Hepatocyte (in vitro differentiated cells): Measurements from ENCODE around the gene GRK4. TPM values are rescaled to one million over a fixed set of nuclear protein-coding genes. Genes with fewer than 3 reads are reported as not detected.

Experiments
- DNase-seq: peaks from one replicate; pipeline ENCODE4 v3.0.0-alpha.2; 2016; ENCODE audit warnings: low spot score
- H2AFZ ChIP-seq: fragments of 200-600 bp; sonication (generic); 2 replicates; pipeline ENCODE4 v1.6.0; 2016; ENCODE audit warnings: antibody characterized with exemption, mild to moderate bottlenecking
- H3K27ac ChIP-seq: fragments of 200-600 bp; sonication (generic); 2 replicates; pipeline ENCODE4 v1.5.1; 2016; ENCODE audit warnings: mild to moderate bottlenecking
- H3K27me3 ChIP-seq: fragments of 200-600 bp; sonication (generic); 2 replicates; pipeline ENCODE4 v1.6.1; 2016
- H3K36me3 ChIP-seq: fragments of 200-600 bp; sonication (generic); replicated peaks from 2 replicates; pipeline ENCODE4 v1.5.1; 2016; ENCODE audit warnings: low read depth; ENCODE audit not compliant: insufficient read depth
- H3K4me1 ChIP-seq: fragments of 200-600 bp; sonication (generic); 2 replicates; pipeline ENCODE4 v1.5.1; 2016; ENCODE audit warnings: mild to moderate bottlenecking, moderate library complexity; ENCODE audit not compliant: insufficient read depth
- H3K4me2 ChIP-seq: fragments of 200-600 bp; sonication (generic); 2 replicates; pipeline ENCODE4 v1.6.0; 2016
- H3K4me3 ChIP-seq: fragments of 200-600 bp; sonication (generic); 2 replicates; pipeline ENCODE4 v1.5.1; 2016; ENCODE audit warnings: mild to moderate bottlenecking
- H3K79me2 ChIP-seq: fragments of 200-600 bp; sonication (generic); 2 replicates; pipeline ENCODE4 v1.6.0; 2017; ENCODE audit warnings: mild to moderate bottlenecking
- H3K9me2 ChIP-seq: fragments of 200-600 bp; sonication (generic); replicated peaks from 2 replicates; pipeline ENCODE4 v1.6.0; 2017; ENCODE audit warnings: mild to moderate bottlenecking; ENCODE audit not compliant: insufficient read depth
- H3K9me3 ChIP-seq: fragments of 200-600 bp; sonication (generic); 2 replicates; pipeline ENCODE4 v1.5.1; 2016; ENCODE audit warnings: low read depth, mild to moderate bottlenecking
- H4K20me1 ChIP-seq: fragments of 200-600 bp; sonication (generic); 2 replicates; pipeline ENCODE4 v1.6.0; 2016; ENCODE audit warnings: mild to moderate bottlenecking; ENCODE audit not compliant: insufficient read depth, poor library complexity, severe bottlenecking
- CTCF ChIP-seq: fragments of 200-600 bp; sonication (generic); IDR thresholded peaks from 2 replicates; pipeline ENCODE4 v1.5.1; 2016; ENCODE audit warnings: antibody characterized with exemption, mild to moderate bottlenecking; ENCODE audit not compliant: poor library complexity
- EZH2 ChIP-seq: fragments of 200-600 bp; sonication (generic); IDR thresholded peaks from 2 replicates; pipeline ENCODE4 v1.6.1; 2016; ENCODE audit warnings: antibody characterized with exemption, mild to moderate bottlenecking, borderline replicate concordance
- EZH2phosphoT487 ChIP-seq: fragments of 200-600 bp; sonication (generic); IDR thresholded peaks from one replicate; pipeline ENCODE4 v1.6.1; 2018; ENCODE audit warnings: antibody characterized with exemption, mild to moderate bottlenecking, low read depth, moderate library complexity; ENCODE audit not compliant: unreplicated experiment, severe bottlenecking
- WGBS: methylation state at CpG from one replicate; pipeline ENCODE4 v1.1.6; 2016; ENCODE audit warnings: low lambda C conversion rate; ENCODE audit errors: missing lambda C conversion rate; 5-methylcytosine and 5-hydroxymethylcytosine counted together
- polyA plus RNA-seq: library from polyadenylated mRNA; unstranded; fragments of >200 nt; fragmentation: Nextera tagmentation; extraction: Ambion mirVana; gene quantifications from 2 replicates; pipeline ENCODE4 v1.2.1, GENCODE V29; 2016
- total RNA-seq: library from RNA; depleted of rRNA; stranded (reverse); fragments of >200 nt; gene quantifications from 2 replicates; pipeline ENCODE4 v1.2.3, GENCODE V29; 2014

The GRK4 gene
- total and polyA plus RNA-seq, 2 experiments from 2014 or later = 4.9 to 6.1 TPM

- no peak overlapping the region for H3K4me3 ChIP-seq
- H3K4me1 ChIP-seq = no peaks in the 10 kb centered on the region
- H3K27ac ChIP-seq = no peak overlapping the region
- DNase-seq = no peak
- no peaks in the 10 kb centered on the region for H3K9me2 ChIP-seq
- H3K79me2 ChIP-seq = no peaks in the 10 kb centered on the region
- 92% methylated on average over 8 of the region's 8 CpGs for WGBS
- no peaks in the 10 kb centered on the region for H4K20me1 ChIP-seq
- H3K27me3 ChIP-seq = no peaks in the 10 kb centered on the region
- H3K9me3 ChIP-seq = no peaks in the 10 kb centered on the region
- H3K36me3 ChIP-seq = no peaks in the 10 kb centered on the region
- no peak for TF ChIP-seq CTCF
- TF ChIP-seq EZH2phosphoT487 = no peak
- no peak for TF ChIP-seq EZH2
- H2AFZ ChIP-seq = no peak overlapping the region
- no peak overlapping the region for H3K4me2 ChIP-seq
These were observed 71.9 kb downstream of the GRK4 start for GRCh38 chr4:3035249-3035648.

DNA sequence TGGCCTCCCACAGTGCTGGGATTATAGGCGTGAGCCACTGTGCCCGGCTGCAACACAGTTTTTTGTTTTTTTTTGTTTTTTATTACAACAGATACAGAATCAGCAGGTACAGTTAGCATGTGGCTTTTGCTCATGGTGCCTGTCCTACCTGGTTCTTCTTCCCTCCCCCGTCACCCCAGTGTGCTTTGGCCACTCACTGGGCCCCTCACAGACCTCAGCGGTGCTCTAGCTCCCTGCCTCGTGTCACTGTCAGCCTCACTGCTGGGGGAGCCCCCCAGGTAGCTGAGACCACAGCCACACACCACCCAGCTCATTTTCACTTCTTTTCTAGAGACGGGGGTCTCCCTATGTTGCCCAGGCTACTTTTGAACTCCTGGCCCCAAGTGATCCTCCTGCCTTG is 72.3 kb downstream of the GRK4 start:
- TF ChIP-seq EZH2 (no peak), EZH2phosphoT487 (no peak), CTCF (no peak)
- Histone ChIP-seq H3K4me1 (no peaks in the 10 kb centered on the region), H3K9me3 (no peaks in the 10 kb centered on the region), H3K79me2 (no peaks in the 10 kb centered on the region), H2AFZ (no peak overlapping the region), H3K27ac (no peak overlapping the region), H3K36me3 (no peaks in the 10 kb centered on the region), H3K27me3 (no peaks in the 10 kb centered on the region), H3K4me3 (no peak overlapping the region), H3K4me2 (no peak overlapping the region), H4K20me1 (no peaks in the 10 kb centered on the region), H3K9me2 (no peaks in the 10 kb centered on the region)
- 86% methylated on average over 6 of the region's 6 CpGs for WGBS
- no peak for DNase-seq

DNA sequence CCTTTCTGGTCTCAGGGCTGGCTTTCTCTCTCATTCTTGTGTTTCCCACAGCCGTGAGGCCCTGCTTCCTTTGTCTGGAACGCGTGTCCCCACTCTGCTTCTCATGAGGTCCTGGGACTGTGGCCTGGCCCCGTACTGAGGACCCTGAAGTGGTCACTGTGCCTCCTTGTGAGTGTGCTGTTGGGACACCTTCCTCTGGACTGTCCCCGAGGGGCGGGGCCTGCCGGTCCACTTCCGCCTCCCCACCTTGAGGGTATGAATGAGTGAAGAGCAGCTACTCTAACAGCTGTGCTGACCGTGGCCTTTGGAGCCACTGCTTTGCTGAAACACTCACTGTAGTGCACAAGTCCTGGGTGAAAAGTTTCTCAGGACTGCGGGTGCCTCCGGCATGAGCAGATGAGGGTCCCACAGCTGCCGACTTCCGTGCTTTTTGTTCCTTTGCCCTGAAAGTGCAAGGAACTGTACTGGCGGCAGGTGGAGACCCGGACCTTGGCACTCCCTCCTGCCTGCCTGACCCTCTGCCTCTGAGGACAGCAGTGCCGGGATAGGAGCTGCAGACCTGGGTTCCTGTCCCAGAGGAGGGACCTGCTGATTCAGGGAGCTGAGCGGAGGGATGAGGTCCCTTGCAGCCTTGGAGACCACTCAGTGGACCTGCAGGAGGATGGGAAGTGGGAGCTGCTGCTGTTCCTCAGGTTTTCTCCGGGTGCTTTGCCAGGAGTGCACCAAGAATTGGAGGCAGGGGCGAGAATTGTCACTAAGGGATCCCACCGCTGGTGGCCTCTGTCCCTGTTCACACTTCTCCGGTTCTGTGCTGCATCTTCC is 73.0 kb downstream of the GRK4 start:
- no peaks in the 10 kb centered on the region for H3K79me2 ChIP-seq
- H3K9me3 ChIP-seq = no peaks in the 10 kb centered on the region
- H3K4me2 ChIP-seq = no peak overlapping the region
- no peaks in the 10 kb centered on the region for H3K9me2 ChIP-seq
- 93% methylated on average over 21 of the region's 21 CpGs for WGBS
- no peak for DNase-seq
- H2AFZ ChIP-seq = no peak overlapping the region
- no peak overlapping the region for H3K4me3 ChIP-seq
- TF ChIP-seq EZH2 (no peak), EZH2phosphoT487 (no peak), CTCF (no peak)
- no peaks in the 10 kb centered on the region for H3K4me1 ChIP-seq
- H3K27me3 ChIP-seq = no peaks in the 10 kb centered on the region
- H4K20me1 ChIP-seq = no peaks in the 10 kb centered on the region
- H3K27ac ChIP-seq = no peak overlapping the region
- H3K36me3 ChIP-seq = no peaks in the 10 kb centered on the region
